ENCODE results near the gene ICAM3.

The ICAM3 gene

GRCh38 chr19:10295847-10296591, 43.4 kb downstream of the ICAM3 start:
- Histone ChIP-seq H3K4me3 (ENCODE audit: extremely low read depth, insufficient read depth, low read length, poor library complexity, severe bottlenecking) (no peak overlapping the region), H3K4me1 (ENCODE audit: control insufficient read depth, insufficient read depth, low read length, poor library complexity, severe bottlenecking) (peaks cover 6% of the 10 kb centered on the region), H3K36me3 (ENCODE audit: control insufficient read depth, insufficient read depth, low read length) (no peaks in the 10 kb centered on the region), H3K27ac (ENCODE audit: low read depth, low read length, severe bottlenecking) (no peak overlapping the region), H3K9me3 (ENCODE audit: control insufficient read depth, low read length) (no peaks in the 10 kb centered on the region)
- 2% methylated on average over 44 to 46 of the region's 58 CpGs for WGBS, 2 experiments (ENCODE audit: insufficient coverage in 2 of 2)

GRCh38 chr19:10295305-10295846, 44.0 kb downstream of the ICAM3 start:
- no peak overlapping the region for H3K4me3 ChIP-seq (ENCODE audit: extremely low read depth, insufficient read depth, low read length, poor library complexity, severe bottlenecking)
- H3K36me3 ChIP-seq (ENCODE audit: control insufficient read depth, insufficient read depth, low read length) = no peaks in the 10 kb centered on the region
- no peaks in the 10 kb centered on the region for H3K9me3 ChIP-seq (ENCODE audit: control insufficient read depth, low read length)
- H3K4me1 ChIP-seq (ENCODE audit: control insufficient read depth, insufficient read depth, low read length, poor library complexity, severe bottlenecking) = peaks cover 12% of the 10 kb centered on the region
- H3K27ac ChIP-seq (ENCODE audit: low read depth, low read length, severe bottlenecking) = no peak overlapping the region
- WGBS, 2 experiments (ENCODE audit: insufficient coverage in 2 of 2) = 9 to 13% methylated on average over 16 to 46 of the region's 48 CpGs

- WGBS, 2 experiments (ENCODE audit: insufficient coverage in 2 of 2) = 16 to 18% methylated on average over 22 to 25 of the region's 25 CpGs
- Histone ChIP-seq H3K4me3 (ENCODE audit: extremely low read depth, insufficient read depth, low read length, poor library complexity, severe bottlenecking) (no peak overlapping the region), H3K36me3 (ENCODE audit: control insufficient read depth, insufficient read depth, low read length) (no peaks in the 10 kb centered on the region), H3K4me1 (ENCODE audit: control insufficient read depth, insufficient read depth, low read length, poor library complexity, severe bottlenecking) (peaks cover 14% of the 10 kb centered on the region), H3K27ac (ENCODE audit: low read depth, low read length, severe bottlenecking) (no peak overlapping the region), H3K9me3 (ENCODE audit: control insufficient read depth, low read length) (no peaks in the 10 kb centered on the region)
Observed at GRCh38 chr19:10294368-10294697, 45.1 kb downstream of the ICAM3 start.

- Histone ChIP-seq H3K27ac (ENCODE audit: low read depth, low read length, severe bottlenecking) (no peak overlapping the region), H3K9me3 (ENCODE audit: control insufficient read depth, low read length) (no peaks in the 10 kb centered on the region), H3K36me3 (ENCODE audit: control insufficient read depth, insufficient read depth, low read length) (no peaks in the 10 kb centered on the region), H3K4me3 (ENCODE audit: extremely low read depth, insufficient read depth, low read length, poor library complexity, severe bottlenecking) (no peak overlapping the region), H3K4me1 (ENCODE audit: control insufficient read depth, insufficient read depth, low read length, poor library complexity, severe bottlenecking) (peaks cover 14% of the 10 kb centered on the region)
- WGBS, 2 experiments (ENCODE audit: insufficient coverage in 2 of 2) = 37 to 46% methylated on average over 40 to 48 of the region's 49 CpGs
Observed at GRCh38 chr19:10293637-10294367, 45.6 kb downstream of the ICAM3 start.

- H3K4me1 ChIP-seq (ENCODE audit: control insufficient read depth, insufficient read depth, low read length, poor library complexity, severe bottlenecking) = peaks cover 14% of the 10 kb centered on the region
- H3K9me3 ChIP-seq (ENCODE audit: control insufficient read depth, low read length) = no peaks in the 10 kb centered on the region
- no peak overlapping the region for H3K27ac ChIP-seq (ENCODE audit: low read depth, low read length, severe bottlenecking)
- 29 to 30% methylated on average over 50 to 51 of the region's 56 CpGs for WGBS, 2 experiments (ENCODE audit: insufficient coverage in 2 of 2)
- peak overlapping the region; percentile 6 for H3K4me3 ChIP-seq (ENCODE audit: extremely low read depth, insufficient read depth, low read length, poor library complexity, severe bottlenecking)
- no peaks in the 10 kb centered on the region for H3K36me3 ChIP-seq (ENCODE audit: control insufficient read depth, insufficient read depth, low read length)
Observed at GRCh38 chr19:10292789-10293636, 46.4 kb downstream of the ICAM3 start.

- peak overlapping the region; percentile 6 for H3K4me3 ChIP-seq (ENCODE audit: extremely low read depth, insufficient read depth, low read length, poor library complexity, severe bottlenecking)
- H3K27ac ChIP-seq (ENCODE audit: low read depth, low read length, severe bottlenecking) = no peak overlapping the region
- 2% methylated on average over 33 to 42 of the region's 45 CpGs for WGBS, 2 experiments (ENCODE audit: insufficient coverage in 2 of 2)
- no peaks in the 10 kb centered on the region for H3K36me3 ChIP-seq (ENCODE audit: control insufficient read depth, insufficient read depth, low read length)
- peaks cover 14% of the 10 kb centered on the region for H3K4me1 ChIP-seq (ENCODE audit: control insufficient read depth, insufficient read depth, low read length, poor library complexity, severe bottlenecking)
- no peaks in the 10 kb centered on the region for H3K9me3 ChIP-seq (ENCODE audit: control insufficient read depth, low read length)
Observed at GRCh38 chr19:10292206-10292788, 47.1 kb downstream of the ICAM3 start.

GRCh38 chr19:10291554-10292205, 47.7 kb downstream of the ICAM3 start:
- Histone ChIP-seq H3K4me3 (ENCODE audit: extremely low read depth, insufficient read depth, low read length, poor library complexity, severe bottlenecking) (peak overlapping the region; percentile 22), H3K27ac (ENCODE audit: low read depth, low read length, severe bottlenecking) (no peak overlapping the region)
- 6 to 8% methylated on average over 43 to 48 of the region's 49 CpGs for WGBS, 2 experiments (ENCODE audit: insufficient coverage in 2 of 2)

GRCh38 chr19:10290876-10291553, 48.4 kb downstream of the ICAM3 start:
- Histone ChIP-seq H3K4me1 (ENCODE audit: control insufficient read depth, insufficient read depth, low read length, poor library complexity, severe bottlenecking) (peaks cover 14% of the 10 kb centered on the region), H3K9me3 (ENCODE audit: control insufficient read depth, low read length) (no peaks in the 10 kb centered on the region), H3K4me3 (ENCODE audit: extremely low read depth, insufficient read depth, low read length, poor library complexity, severe bottlenecking) (peak overlapping the region; percentile 22), H3K27ac (ENCODE audit: low read depth, low read length, severe bottlenecking) (no peak overlapping the region), H3K36me3 (ENCODE audit: control insufficient read depth, insufficient read depth, low read length) (no peaks in the 10 kb centered on the region)
- 1% methylated on average over 50 to 57 of the region's 57 CpGs for WGBS, 2 experiments (ENCODE audit: insufficient coverage in 2 of 2)

More at GRCh38 chr19:10291554-10292205, 47.7 kb downstream of the ICAM3 start:
- H3K4me1 ChIP-seq (ENCODE audit: control insufficient read depth, insufficient read depth, low read length, poor library complexity, severe bottlenecking) = peaks cover 14% of the 10 kb centered on the region
- H3K9me3 ChIP-seq (ENCODE audit: control insufficient read depth, low read length) = no peaks in the 10 kb centered on the region
- no peaks in the 10 kb centered on the region for H3K36me3 ChIP-seq (ENCODE audit: control insufficient read depth, insufficient read depth, low read length)

GRCh38 chr19:10290357-10290875, 49.0 kb downstream of the ICAM3 start:
- Histone ChIP-seq H3K9me3 (ENCODE audit: control insufficient read depth, low read length) (no peaks in the 10 kb centered on the region), H3K36me3 (ENCODE audit: control insufficient read depth, insufficient read depth, low read length) (no peaks in the 10 kb centered on the region), H3K4me1 (ENCODE audit: control insufficient read depth, insufficient read depth, low read length, poor library complexity, severe bottlenecking) (peaks cover 14% of the 10 kb centered on the region), H3K27ac (ENCODE audit: low read depth, low read length, severe bottlenecking) (no peak overlapping the region), H3K4me3 (ENCODE audit: extremely low read depth, insufficient read depth, low read length, poor library complexity, severe bottlenecking) (peak overlapping the region; percentile 22)
- 3% methylated on average over 23 to 30 of the region's 30 CpGs for WGBS, 2 experiments (ENCODE audit: insufficient coverage in 2 of 2)

All from mesodermal cell (in vitro differentiated cells).